Activated CD4-positive, alpha-beta T cell treated with anti-CD3 and anti-CD28 coated beads, Interleukin-2, amount 50 U/mL, for 24 hours (primary cell): ENCODE measurements around the gene IGFALS.

ENCODE experiments used
- DNase-seq, 2 donors: peaks; one replicate each; pipeline ENCODE4 v3.0.0-alpha.2; 2020; ENCODE audit warnings: low read depth in 1 of 2, low spot score in 1 of 2

The IGFALS gene

GRCh38 chr16:1767116-1767994, 26.1 kb downstream of the IGFALS start:
- DNase-seq, result no peak

GRCh38 chr16:1766701-1767100, 26.8 kb downstream of the IGFALS start:
- DNase-seq, result no peak

- DNase-seq, result no peak
These were observed 27.3 kb downstream of the IGFALS start for GRCh38 chr16:1766231-1766630.

- DNase-seq, result no peak
These were observed 27.7 kb downstream of the IGFALS start for GRCh38 chr16:1765826-1766225.

- DNase-seq, result no peak
These were observed 28.5 kb downstream of the IGFALS start for GRCh38 chr16:1764971-1765370.

- no peak for DNase-seq
These were observed 29.7 kb downstream of the IGFALS start for GRCh38 chr16:1763521-1764511.

- DNase-seq, result no peak
These were observed 30.5 kb downstream of the IGFALS start for GRCh38 chr16:1762879-1763520.

- no peak for DNase-seq
These were observed 31.2 kb downstream of the IGFALS start for GRCh38 chr16:1762196-1762878.

- no peak for DNase-seq
These were observed 31.8 kb downstream of the IGFALS start for GRCh38 chr16:1761751-1762150.

- DNase-seq, result no peak
These were observed 32.6 kb downstream of the IGFALS start for GRCh38 chr16:1760911-1761310.

GRCh38 chr16:1759511-1759910, 34.0 kb downstream of the IGFALS start:
- DNase-seq, result no peak

GRCh38 chr16:1758923-1759322, 34.6 kb downstream of the IGFALS start:
- no peak for DNase-seq

GRCh38 chr16:1757714-1758461, 35.6 kb downstream of the IGFALS start:
- DNase-seq, result no peak

GRCh38 chr16:1754204-1754603, 39.3 kb downstream of the IGFALS start:
- no peak for DNase-seq

GRCh38 chr16:1752853-1753252, 40.7 kb downstream of the IGFALS start:
- DNase-seq, result no peak

GRCh38 chr16:1751946-1752345, 41.6 kb downstream of the IGFALS start:
- DNase-seq, result no peak

- no peak for DNase-seq
These were observed 44.1 kb downstream of the IGFALS start for GRCh38 chr16:1749152-1750117.

GRCh38 chr16:1747934-1748333, 45.6 kb downstream of the IGFALS start:
- DNase-seq, result no peak

- no peak for DNase-seq
These were observed 46.8 kb downstream of the IGFALS start for GRCh38 chr16:1746693-1747195.
